IMR-90 (cell line): ENCODE data around the gene VAC14.

Experiments used
- BHLHE40 ChIP-seq: fragments of 150-350 bp; IDR thresholded peaks from 2 replicates; pipeline ENCODE4 v1.6.1; 2016; ENCODE audit warnings: mild to moderate bottlenecking, low read depth, low read length
- CHD1 ChIP-seq: IDR thresholded peaks from 2 replicates; pipeline ENCODE4 v1.6.1; 2012; ENCODE audit warnings: low read depth, low read length, improper control_type of control experiment
- POLR2A ChIP-seq: IDR thresholded peaks from 2 replicates; pipeline ENCODE4 v1.6.1; 2012; ENCODE audit warnings: mild to moderate bottlenecking, low read depth, low read length
- RAD21 ChIP-seq: IDR thresholded peaks from 2 replicates; pipeline ENCODE4 v1.6.1; 2012; ENCODE audit warnings: low read length, improper control_type of control experiment
- TF ChIP-seq, protein P1 (sequence below): conservative IDR thresholded peaks from 2 replicates; pipeline ENCODE4 v1.5.1; 2012; ENCODE audit warnings: mild to moderate bottlenecking, low read depth, low read length, improper control_type of control experiment

DNA sequence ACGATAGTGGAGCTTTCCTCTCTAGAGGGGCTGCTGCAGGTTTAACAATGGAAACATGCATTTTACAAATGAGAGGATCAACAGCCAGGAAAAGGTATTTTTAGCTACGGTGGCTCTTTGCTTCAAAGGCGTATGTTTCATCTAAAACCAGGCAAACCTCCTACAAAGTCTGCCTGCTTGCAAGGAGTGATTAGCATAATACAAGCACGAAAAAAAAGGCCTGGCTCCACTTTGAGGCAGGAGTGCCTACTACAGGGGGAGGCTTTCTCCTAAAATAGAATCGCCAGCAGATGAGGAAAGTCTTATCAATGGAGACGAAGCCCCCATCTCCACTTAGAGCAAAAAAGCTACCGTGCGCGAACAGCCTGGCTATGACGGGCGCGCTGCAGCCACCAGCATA lies 88.0 kb downstream of the VAC14 start:
- TF ChIP-seq RAD21: no peak
- TF ChIP-seq, protein P1, sequence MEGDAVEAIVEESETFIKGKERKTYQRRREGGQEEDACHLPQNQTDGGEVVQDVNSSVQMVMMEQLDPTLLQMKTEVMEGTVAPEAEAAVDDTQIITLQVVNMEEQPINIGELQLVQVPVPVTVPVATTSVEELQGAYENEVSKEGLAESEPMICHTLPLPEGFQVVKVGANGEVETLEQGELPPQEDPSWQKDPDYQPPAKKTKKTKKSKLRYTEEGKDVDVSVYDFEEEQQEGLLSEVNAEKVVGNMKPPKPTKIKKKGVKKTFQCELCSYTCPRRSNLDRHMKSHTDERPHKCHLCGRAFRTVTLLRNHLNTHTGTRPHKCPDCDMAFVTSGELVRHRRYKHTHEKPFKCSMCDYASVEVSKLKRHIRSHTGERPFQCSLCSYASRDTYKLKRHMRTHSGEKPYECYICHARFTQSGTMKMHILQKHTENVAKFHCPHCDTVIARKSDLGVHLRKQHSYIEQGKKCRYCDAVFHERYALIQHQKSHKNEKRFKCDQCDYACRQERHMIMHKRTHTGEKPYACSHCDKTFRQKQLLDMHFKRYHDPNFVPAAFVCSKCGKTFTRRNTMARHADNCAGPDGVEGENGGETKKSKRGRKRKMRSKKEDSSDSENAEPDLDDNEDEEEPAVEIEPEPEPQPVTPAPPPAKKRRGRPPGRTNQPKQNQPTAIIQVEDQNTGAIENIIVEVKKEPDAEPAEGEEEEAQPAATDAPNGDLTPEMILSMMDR: no peak
- no peak for TF ChIP-seq POLR2A
- TF ChIP-seq CHD1: no peak
- TF ChIP-seq BHLHE40: no peak
